GM12878 (cell line): Measurements from ENCODE around the gene LDB3. TPM values are rescaled to one million over a fixed set of nuclear protein-coding genes. Genes with fewer than 3 reads are reported as not detected.

Experiments used
- ATF7 ChIP-seq: fragments of 450-650 bp; IDR thresholded peaks from 2 replicates; pipeline ENCODE4 v1.6.1; 2016; ENCODE audit warnings: low read depth, mild to moderate bottlenecking
- CBX3 ChIP-seq: fragments of 200-600 bp; sonication (generic); IDR thresholded peaks from 2 replicates; pipeline ENCODE4 v1.6.1; 2016; ENCODE audit warnings: low read depth, borderline replicate concordance
- CEBPB ChIP-seq, 2 experiments: fragments of 150-350 bp in 1 of 2; IDR thresholded peaks; 2 replicates each; pipeline ENCODE4 v1.6.1; 2012 to 2014; ENCODE audit warnings: low read depth in 2 of 2, low read length in 2 of 2, borderline replicate concordance in 1 of 2, inconsistent platforms in 1 of 2
- FOS ChIP-seq: IDR thresholded peaks from 3 replicates; pipeline ENCODE4 v1.6.1; 2011; ENCODE audit warnings: borderline replicate concordance; ENCODE audit not compliant: insufficient read length; ENCODE audit errors: extremely low read depth
- IKZF2 ChIP-seq, 2 experiments: fragments of 450-650 bp; IDR thresholded peaks; 2 replicates each; pipeline ENCODE4 v1.6.1; 2017; ENCODE audit warnings: mild to moderate bottlenecking in 2 of 2, moderate library complexity in 2 of 2
- JUND ChIP-seq: IDR thresholded peaks from 2 replicates; pipeline ENCODE4 v1.6.1; 2012; ENCODE audit warnings: low read depth, mild to moderate bottlenecking, low read length, improper control_type of control experiment, moderate library complexity
- KAT2A ChIP-seq: conservative IDR thresholded peaks from 2 replicates; pipeline ENCODE4 v1.6.1; 2011; ENCODE audit warnings: low read depth, low read length; ENCODE audit not compliant: control insufficient read depth
- NFYA ChIP-seq: IDR thresholded peaks from 2 replicates; pipeline ENCODE4 v1.6.1; 2011; ENCODE audit warnings: low read depth, mild to moderate bottlenecking, low read length, improper control_type of control experiment, borderline replicate concordance
- PAX8 ChIP-seq: fragments of 450-650 bp; IDR thresholded peaks from 2 replicates; pipeline ENCODE4 v1.6.1; 2017; ENCODE audit warnings: mild to moderate bottlenecking, moderate library complexity
- POLR2AphosphoS5 ChIP-seq: IDR thresholded peaks from 2 replicates; pipeline ENCODE4 v1.6.1; 2011; ENCODE audit warnings: mild to moderate bottlenecking, low read length, inconsistent platforms
- RAD51 ChIP-seq: fragments of 450-650 bp; IDR thresholded peaks from 2 replicates; pipeline ENCODE4 v1.6.1; 2016; ENCODE audit warnings: moderate library complexity, mild to moderate bottlenecking, inconsistent platforms
- SMARCA5 ChIP-seq: fragments of 450-650 bp; IDR thresholded peaks from 2 replicates; pipeline ENCODE4 v1.6.1; 2017; ENCODE audit warnings: mild to moderate bottlenecking
- SP1 ChIP-seq: IDR thresholded peaks from one replicate; pipeline ENCODE4 v1.6.1; 2011; ENCODE audit warnings: low read depth, low read length
- TAF1 ChIP-seq: IDR thresholded peaks from 2 replicates; pipeline ENCODE4 v1.6.1; 2011; ENCODE audit warnings: mild to moderate bottlenecking, low read depth, low read length, borderline replicate concordance
- polyA plus RNA-seq, 11 experiments: library from polyadenylated mRNA; depleted of rRNA in 4 of 11; unstranded in 6 of 11; stranded (reverse) in 5 of 11; fragments of >200 nt; fragmentation: Nextera tagmentation in 4 of 11; fragmentation: Illumina TruSeq in 1 of 11; extraction: Ambion mirVana in 4 of 11; extraction: Trizol in 1 of 11; gene quantifications; 1 replicate in 1 of 11; 2 replicates in 10 of 11; pipeline versions ENCODE4 v1.2.1 to v1.2.3, GENCODE V29; 2011 to 2016; ENCODE audit warnings: inconsistent platforms in 2 of 11, missing spikeins in 2 of 11, low read depth in 1 of 11
- total RNA-seq, 4 experiments: library from RNA; depleted of rRNA in 3 of 4; stranded (reverse); fragments of >200 nt in 3 of 4; fragmentation: Illumina TruSeq in 1 of 4; extraction: Trizol in 1 of 4; gene quantifications; 2 replicates each; pipeline versions ENCODE4 v1.2.1 to v1.2.3, GENCODE V29; 2013 to 2021
- TF ChIP-seq, protein P1 (sequence below): IDR thresholded peaks from 2 replicates; pipeline ENCODE4 v1.6.1; 2011; ENCODE audit warnings: low read depth, low read length, improper control_type of control experiment, borderline replicate concordance

The LDB3 gene
- total and polyA plus RNA-seq, 10 of the 15 experiments (the other 5 are each of a cell fraction or from before 2014, with no cell fraction given) = 0.02 to 0.07 (median 0.04) TPM; not detected in 1

DNA sequence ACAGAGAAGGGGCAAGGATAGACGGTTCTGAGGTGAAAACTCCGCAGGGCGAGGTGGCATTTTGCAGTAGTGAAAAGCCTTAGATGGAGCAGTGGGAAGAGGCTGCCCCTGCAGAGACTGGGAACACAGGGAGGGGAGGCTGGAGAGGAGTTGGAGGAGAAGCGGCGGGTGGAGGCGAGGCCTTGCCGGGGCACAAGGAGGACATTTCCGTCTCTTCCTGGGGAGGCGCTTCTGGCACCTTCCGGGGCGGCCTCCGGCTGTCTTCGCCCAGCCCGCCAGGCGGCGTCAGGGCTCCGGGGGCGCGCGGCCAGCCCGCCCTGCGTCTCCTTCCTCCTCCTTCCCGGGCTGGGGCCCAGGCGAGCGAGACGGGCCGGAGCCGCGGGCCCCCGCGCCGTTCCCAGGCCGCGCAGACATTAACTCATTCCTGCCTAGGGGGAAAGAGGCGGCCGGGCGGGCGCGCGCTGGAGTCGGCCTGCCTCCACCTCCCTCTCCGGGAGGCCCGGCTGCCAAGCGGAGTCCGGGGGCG is 42.7 kb downstream of the LDB3 start (continued):
- TF ChIP-seq, protein P1, sequence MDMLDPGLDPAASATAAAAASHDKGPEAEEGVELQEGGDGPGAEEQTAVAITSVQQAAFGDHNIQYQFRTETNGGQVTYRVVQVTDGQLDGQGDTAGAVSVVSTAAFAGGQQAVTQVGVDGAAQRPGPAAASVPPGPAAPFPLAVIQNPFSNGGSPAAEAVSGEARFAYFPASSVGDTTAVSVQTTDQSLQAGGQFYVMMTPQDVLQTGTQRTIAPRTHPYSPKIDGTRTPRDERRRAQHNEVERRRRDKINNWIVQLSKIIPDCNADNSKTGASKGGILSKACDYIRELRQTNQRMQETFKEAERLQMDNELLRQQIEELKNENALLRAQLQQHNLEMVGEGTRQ = no peak
- no peak for TF ChIP-seq KAT2A
- no peak for TF ChIP-seq PAX8
- TF ChIP-seq CBX3 = no peak
- peak; percentile 98 for TF ChIP-seq SMARCA5
- TF ChIP-seq POLR2AphosphoS5 = peak; percentile 62; the same call in 1 of the 2 replicates
- no peak; a peak in 1 of 4 replicates for TF ChIP-seq IKZF2 (IDR thresholded peaks at IDR 0.05)
- TF ChIP-seq FOS = no peak
- peak; percentile 46; the same call in 1 of the 2 replicates for TF ChIP-seq JUND
- TF ChIP-seq TAF1 = peak; percentile 62
- TF ChIP-seq CEBPB (IDR thresholded peaks at IDR 0.05; ENCODE audit: borderline replicate concordance in 1 of 2, low read depth in 2 of 2, low read length in 2 of 2) = no peak
- no peak for TF ChIP-seq ATF7
- TF ChIP-seq RAD51 = no peak
- no peak for TF ChIP-seq SP1
- no peak for TF ChIP-seq NFYA
